GM18505 (cell line): ENCODE results near the gene DGCR6L.
"Not testable (repeated sequence)": the region's sequence is repeated elsewhere in the genome, so short reads cannot be mapped to it uniquely, and the experiment has no call there.

ENCODE experiments used
- ATAC-seq: cut with Tn5 transposase; IDR thresholded peaks from one replicate; pipeline ENCODE4 v1.9.1; 2021; ENCODE audit not compliant: unreplicated experiment
- POLR2A ChIP-seq: IDR thresholded peaks from 4 replicates; pipeline ENCODE4 v1.6.1; 2011; ENCODE audit warnings: borderline replicate concordance; ENCODE audit not compliant: insufficient read depth, insufficient read length; ENCODE audit errors: extremely low read depth

Gene DGCR6L

DNA sequence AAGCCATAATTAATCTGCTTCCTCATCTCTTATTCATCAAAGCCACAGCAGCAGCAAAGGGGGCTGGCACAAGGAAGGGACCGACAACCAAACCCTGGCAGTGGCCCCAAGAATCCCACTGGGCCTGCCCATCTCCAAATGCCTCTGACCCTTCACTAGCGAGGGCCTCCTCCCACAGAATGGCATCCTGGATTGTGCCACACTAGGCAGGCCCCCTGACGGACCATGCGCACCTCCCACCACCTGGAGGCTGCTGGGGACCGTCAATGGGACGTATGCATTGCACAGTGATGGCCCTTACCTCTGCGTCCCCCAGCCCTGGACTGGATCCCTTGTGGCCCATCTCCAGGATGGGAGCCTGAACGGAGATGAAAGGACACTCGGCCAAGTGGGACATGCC is 47.7 kb downstream of the DGCR6L start:
- no peak for TF ChIP-seq POLR2A
- ATAC-seq: no peak

DNA sequence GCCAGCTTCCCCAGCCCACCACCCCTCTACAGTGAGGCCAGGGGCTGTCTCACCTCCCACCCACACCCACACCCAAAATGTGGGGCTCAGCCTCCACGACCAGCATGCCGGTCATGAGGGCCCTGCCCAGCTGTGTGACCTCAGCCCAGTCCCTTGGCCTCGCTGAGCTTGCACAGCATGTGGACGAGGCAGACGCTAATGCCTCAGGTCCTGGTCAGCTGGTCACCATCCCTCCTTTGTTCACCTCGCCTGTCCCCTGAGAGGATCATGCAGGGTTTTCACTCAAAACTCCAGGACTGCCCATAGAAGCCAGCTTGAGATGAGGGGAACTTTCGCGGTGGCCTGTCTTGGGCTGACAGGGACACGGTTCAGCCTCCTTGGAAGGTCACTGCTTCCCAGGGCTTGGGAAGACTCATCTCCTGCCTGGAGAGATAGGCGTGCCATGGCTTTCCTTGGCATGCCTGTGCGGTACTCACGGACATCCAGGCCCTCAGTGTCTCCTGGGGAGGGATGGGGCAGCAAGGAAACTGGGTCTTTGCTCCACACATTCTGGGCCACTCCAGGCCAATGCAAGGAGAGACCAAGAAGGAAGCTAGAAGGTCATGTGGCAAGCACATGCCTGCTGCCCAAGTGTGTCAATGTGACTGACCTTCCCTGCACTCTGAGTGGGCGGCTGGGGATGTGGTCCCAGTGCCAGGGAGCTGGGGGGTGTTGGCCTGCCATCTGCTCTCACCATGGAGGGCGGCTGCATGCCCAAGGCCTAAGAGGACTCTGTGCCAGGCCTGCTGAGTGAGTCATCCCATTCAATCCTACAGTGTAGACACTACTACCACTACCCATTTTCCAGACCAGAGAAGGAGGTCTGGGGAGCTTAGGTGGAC is 48.5 kb downstream of the DGCR6L start:
- ATAC-seq: no peak
- TF ChIP-seq POLR2A: no peak

DNA sequence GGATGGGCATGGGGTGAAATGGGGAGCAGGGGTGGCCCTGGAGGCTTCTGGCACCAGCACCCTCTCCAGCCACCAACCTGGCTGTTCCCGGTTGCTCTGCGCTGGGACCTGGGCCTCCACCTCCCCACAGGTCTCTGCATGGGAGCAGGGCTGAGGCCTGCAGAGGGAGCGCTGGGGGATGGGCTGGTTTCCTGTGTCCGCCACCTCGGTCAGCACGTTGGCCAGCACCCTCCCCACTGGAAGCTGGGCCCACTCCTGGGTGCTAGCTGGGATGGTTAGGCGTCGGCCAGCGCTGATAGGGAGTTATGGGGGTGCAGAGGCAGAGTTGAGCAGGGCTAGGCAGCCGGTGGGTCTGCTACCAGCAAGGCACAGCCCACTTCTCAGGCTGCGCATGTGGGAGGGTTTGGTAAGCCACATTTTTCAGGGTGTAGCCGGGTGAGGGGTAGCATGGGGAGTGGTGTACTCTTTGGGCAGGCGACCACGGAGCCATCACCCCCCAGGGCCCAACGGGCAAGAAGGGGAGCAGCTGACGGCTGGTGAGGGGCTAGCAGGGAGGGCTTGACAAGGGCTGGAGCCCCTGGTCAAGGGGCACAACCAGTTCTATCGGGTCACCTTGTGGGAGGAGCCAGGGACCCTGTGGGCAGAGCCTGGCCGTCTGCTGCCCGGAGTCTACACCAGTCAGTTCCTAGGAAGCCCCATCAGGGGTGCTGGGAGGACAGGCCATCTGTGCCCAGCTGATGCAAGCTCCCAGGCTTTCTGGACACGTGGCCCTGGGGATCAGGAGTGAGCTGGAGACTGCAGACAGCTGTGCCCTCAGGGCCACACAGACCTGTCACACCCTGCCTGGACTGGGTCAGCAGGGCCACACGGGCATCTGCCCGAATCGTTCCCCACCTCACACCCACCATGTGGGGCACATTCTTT is 49.4 kb downstream of the DGCR6L start:
- not testable (repeated sequence) for ATAC-seq

DNA sequence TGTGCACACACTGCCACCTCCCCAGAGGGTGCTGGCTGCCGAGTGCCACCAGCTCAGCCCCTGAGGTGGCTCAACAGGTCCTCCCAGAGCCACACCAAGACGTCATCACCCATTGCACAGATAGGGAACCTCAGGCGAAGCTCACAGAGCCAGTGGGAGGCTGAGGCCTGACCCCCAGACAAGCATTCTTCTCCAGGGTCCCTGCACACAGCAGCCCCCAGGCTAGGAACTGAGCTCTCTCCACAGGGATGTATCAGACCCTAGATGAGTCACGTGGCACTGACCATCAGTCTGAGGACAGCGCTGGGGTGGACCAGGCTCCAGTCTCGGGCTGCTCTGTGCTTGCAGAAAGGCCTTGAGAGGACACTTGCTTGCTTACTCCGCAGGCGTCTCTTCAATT is 50.2 kb downstream of the DGCR6L start:
- ATAC-seq: not testable (repeated sequence)

DNA sequence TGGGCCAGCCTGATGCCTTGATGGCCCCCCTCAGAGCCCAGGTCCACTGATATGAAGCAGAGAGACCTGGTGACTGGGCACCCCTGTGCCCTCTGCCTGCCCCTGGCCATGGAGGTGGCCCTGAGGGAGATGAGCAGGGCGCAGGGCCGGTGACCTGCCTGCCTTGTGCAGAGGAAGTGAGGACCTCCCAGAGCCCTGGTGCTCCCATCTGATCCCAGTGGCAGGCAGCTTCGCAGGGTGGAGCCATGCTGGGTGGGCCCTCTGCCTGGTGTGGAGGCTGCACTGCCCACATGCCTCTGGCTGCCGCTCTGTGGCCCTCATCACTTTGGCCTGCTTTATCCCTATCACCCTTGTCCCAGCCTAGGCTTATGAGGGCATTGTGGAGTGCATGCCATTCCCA is 50.7 kb downstream of the DGCR6L start:
- ATAC-seq: not testable (repeated sequence)

DNA sequence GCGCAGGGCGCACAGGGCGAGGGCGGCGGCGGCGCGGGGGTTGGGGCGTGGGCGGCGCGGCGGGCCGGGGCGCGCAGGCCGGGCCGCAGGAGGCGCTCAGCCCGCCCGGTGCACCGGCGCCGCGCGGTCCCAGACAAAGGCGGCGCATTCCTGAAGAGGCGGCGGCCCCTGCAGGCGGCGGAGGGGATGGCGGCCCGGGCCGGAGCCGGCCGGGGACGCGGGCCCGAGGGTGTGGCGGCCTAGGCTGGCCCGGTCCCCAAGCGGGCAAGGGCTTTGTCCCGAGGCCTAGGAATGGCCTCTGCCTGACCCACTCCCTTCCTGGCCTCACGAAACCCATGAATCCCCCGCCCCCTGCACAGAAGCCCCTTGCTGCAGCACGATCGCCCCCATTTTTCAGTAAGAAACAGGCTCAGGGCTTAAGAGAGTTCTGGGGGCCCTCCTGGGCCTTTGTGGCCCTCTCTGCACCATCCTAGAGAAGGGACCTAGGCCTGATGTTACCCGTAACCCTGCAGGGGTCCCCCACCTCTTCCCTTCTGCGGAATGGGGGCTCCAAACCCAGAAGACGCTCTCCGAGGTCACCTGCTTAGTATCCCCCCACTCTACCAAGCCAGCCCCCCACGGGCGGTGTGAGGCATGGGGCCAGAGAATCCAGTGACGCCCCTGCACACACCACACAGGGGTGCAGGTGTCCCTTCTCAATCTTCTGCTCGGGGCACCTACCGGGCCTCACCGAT is 51.4 kb downstream of the DGCR6L start, which contains the start of gene RTN4R:
Gene RTN4R (minus strand): TSS at position 40 of the 734 bp plus-strand sequence. CDS start 226 bp downstream, outside the sequence.
- TF ChIP-seq POLR2A: no peak
- no peak for ATAC-seq

DNA sequence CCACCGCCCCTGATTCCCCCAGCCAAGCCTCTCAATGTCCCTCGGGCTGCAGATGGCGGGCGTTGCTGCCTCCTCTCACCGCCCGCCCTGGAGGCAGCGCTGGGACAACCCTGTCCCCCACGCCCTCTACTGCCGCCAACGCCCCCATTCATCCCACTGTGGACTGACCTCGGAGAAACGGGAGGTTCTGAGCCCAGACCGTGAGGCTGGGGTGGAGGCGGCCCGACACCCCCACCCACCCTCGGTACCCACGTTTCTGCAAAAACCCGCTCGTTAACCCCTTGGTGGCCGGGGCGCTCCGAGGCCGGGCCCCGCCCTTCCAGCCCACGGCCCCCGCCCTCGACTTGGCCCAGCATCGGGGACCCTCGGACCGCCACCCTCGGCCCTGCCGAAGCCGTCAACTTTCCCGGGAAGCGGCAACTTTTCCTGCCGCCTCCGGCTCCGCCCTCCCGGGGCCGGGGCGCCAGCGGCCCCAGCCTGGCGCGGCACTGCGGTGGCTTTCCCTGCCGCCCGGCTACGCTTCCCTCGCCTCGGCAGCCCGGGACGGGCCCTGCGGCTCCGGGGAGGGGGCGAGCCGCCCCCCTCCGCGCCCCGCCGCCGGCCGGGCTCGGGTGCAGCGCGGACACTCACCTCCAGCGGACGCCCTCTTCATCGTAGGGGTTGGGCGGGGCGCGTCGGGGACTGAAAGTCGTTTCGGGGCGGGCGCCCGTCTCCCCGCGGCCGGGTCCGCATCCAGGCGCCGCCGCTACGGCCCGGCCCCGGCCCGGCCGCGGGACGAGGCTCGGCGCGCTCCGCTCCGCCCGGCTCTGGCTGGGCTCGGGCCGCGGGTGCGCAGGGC is 52.2 kb downstream of the DGCR6L start:
- no peak for TF ChIP-seq POLR2A
- no peak for ATAC-seq

DNA sequence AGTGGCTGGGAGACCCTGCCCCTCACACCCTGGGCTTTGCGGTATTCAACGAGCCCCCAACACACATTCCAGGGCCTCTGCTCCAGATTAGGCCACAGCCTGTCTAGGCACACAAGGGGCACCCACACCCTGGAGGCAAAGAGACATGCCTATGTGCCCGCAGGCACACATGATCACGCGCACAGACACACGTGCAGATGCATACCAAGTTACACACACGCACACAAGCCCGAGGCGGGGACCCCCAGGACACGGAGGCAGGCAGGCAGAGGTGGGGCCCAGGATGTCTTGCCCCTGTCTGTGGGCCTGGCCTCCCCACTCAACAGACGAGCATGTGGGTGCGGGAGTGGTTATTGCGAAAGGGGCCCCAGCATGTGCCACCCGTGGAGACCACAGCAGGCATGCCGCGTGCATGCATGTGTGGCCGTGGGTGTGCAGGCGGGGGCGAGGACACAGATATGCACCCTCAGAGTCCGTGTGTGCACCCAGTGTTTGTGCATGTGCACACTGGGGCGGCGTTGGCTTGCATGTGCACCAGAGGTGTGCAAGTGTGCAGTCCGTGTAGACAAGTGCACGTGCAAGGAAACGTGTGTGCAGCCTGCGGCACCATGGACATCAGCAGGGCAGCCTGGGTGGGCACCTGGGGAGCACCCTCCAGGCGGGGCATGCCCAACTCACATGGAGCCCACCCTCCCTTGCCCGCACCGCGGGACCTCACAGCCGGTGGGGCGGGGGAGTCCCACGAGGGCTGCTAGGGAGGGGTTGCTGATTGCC is 53.0 kb downstream of the DGCR6L start:
- not testable (repeated sequence) for ATAC-seq

DNA sequence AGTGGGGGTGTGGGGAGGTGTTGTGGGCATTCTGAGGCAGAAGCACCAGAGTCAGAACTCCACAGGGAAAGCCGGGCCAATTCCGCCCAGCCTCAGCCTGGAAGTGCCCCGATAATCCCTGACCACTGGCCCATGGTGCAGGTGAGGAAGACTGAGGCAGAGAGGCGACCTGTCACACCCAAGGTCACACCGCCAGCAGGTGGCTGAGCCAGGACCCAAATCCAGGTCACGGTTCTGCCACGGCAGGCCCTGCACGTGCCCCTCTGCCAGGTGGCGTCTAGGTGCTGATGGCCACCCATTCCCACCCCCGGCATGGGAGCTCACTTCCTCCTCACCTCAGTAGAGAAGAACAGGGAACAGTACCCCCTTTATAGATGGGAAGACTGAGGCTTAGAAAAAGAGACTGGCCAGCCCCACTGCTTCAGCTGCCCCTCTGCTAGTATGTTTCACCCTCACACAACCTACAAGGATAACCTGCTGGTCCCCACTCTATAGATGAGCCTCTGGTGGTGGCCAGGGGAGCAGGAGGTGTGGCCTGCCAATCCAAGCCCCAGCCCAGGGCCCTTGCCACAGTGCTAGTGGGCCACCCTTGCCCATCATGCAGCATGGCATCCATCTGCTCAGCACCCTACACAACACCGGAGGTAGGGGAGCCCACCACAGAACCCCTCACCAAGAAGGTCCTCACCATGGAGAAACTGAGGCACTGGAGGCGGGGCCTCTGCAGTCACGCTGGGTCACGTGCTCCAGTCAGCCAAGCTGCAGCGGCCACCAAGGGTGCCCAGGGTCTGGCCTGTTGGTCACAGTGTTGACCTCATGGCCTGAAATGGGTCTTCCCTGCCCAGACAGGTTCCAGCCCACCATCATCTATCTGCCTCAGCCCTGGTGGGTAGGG is 53.8 kb downstream of the DGCR6L start:
- ATAC-seq: not testable (repeated sequence)

DNA sequence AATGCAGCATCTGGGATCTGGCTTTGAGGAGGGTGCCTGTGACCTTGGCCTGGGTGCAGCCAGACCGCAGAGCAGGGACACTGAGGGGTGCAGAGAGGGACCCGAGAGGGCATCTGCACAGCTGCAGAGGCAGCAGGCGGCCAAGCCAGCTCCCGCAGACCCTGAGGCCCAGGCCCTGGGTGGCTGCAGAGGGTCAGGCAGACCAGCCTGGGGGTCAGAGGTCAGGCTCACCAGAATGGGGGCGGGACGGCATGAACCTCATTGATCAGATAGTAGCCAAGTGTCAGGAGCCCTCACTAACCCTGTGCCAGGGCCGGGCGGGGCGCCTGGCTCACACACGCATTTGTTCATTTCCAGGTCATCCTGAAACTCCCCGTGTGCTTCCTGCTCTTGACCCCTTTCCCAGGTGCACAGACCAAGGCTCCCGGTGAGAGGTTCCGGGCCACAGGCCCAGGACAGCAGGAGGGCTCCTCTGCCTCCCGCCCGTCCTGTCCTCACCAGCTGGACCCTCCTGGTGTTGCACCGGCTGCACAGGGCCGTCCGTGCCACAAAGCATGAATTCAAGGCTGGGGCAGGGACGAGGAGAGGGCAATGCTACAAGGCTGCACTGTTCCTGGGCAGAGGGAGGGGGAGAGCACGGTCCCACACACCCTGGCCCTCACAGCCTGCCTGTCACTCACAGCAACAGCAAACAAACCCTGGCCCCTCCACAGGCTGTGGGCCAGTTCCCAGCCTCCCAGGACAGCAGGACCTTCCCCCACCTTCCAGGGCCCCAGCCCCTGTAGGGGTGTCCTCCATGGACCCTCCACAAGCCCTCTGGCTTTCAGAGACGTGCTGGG is 55.0 kb downstream of the DGCR6L start:
- no peak for TF ChIP-seq POLR2A
- no peak for ATAC-seq
